Skeletal muscle tissue (tissue), 4 donors: ENCODE data around the gene APC. TPM values are rescaled to one million over a fixed set of nuclear protein-coding genes. Genes with fewer than 3 reads are reported as not detected.
"Not testable (repeated sequence)": the region's sequence is repeated elsewhere in the genome, so short reads cannot be mapped to it uniquely, and the experiment has no call there.

Experiments used
- H3K27ac ChIP-seq: one replicate; pipeline ENCODE4 v1.7.0; 2013; ENCODE audit warnings: mild to moderate bottlenecking, low read depth, low read length, inconsistent platforms
- H3K27me3 ChIP-seq, 3 donors: one replicate each; pipeline ENCODE4 v1.7.0; 2013; ENCODE audit warnings: low read length in 3 of 3; ENCODE audit not compliant: control insufficient read depth in 3 of 3, insufficient read depth in 3 of 3
- H3K36me3 ChIP-seq, 3 donors: one replicate each; pipeline ENCODE4 v1.7.0; 2013; ENCODE audit warnings: low read length in 3 of 3; ENCODE audit not compliant: control insufficient read depth in 3 of 3, insufficient read depth in 3 of 3
- H3K4me1 ChIP-seq, 3 donors: one replicate each; pipeline ENCODE4 v1.7.0; 2013; ENCODE audit warnings: low read length in 3 of 3, mild to moderate bottlenecking in 3 of 3; ENCODE audit not compliant: control insufficient read depth in 3 of 3, insufficient read depth in 3 of 3
- H3K4me3 ChIP-seq, 3 donors: one replicate each; pipeline ENCODE4 v1.7.0; 2013; ENCODE audit warnings: low read length in 3 of 3
- H3K9ac ChIP-seq, 3 donors: one replicate each; pipeline ENCODE4 v1.7.0; 2013; ENCODE audit warnings: low read length in 3 of 3, mild to moderate bottlenecking in 3 of 3, moderate library complexity in 2 of 3, low read depth in 1 of 3
- H3K9me3 ChIP-seq, 3 donors: one replicate each; pipeline ENCODE4 v1.7.0; 2013; ENCODE audit warnings: low read length in 3 of 3; ENCODE audit not compliant: control insufficient read depth in 3 of 3
- total RNA-seq: library from RNA; depleted of rRNA; stranded (reverse); fragments of >200 nt; gene quantifications from one replicate; pipeline ENCODE4 v1.2.3, GENCODE V29; 2014
- donor health status: Osteomylitis.

The APC gene
- total RNA-seq, 1 donor from 2014 or later: 41.8 TPM

DNA sequence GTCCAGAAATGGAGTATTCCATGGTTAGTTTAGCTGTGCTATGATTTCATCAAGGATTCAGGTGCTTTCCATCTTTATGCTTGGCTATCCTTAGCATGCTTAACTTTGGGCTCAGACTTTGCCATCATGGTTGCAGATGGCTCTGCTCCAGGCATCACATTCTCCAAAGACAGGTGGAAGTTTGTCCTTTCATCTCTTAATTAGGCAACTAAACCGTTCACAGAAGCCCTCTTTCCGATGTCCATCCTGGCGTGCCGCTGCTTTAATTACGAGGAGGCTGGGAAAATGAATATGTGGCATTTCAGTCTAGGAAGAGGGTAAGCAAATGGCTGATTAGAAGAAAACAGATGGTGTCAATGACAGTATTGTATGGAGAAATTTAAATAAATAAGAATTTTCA, 24.5 kb upstream of the APC start:
- Histone ChIP-seq H3K9ac (no peak overlapping the region), H3K36me3 (no peaks in the 10 kb centered on the region), H3K27ac (no peak overlapping the region), H3K4me1 (peaks cover 21 to 29% (median 24%) of the 10 kb centered on the region in 3 donors), H3K4me3 (no peak overlapping the region), H3K27me3 (no peaks in the 10 kb centered on the region), H3K9me3 (no peaks in the 10 kb centered on the region)

DNA sequence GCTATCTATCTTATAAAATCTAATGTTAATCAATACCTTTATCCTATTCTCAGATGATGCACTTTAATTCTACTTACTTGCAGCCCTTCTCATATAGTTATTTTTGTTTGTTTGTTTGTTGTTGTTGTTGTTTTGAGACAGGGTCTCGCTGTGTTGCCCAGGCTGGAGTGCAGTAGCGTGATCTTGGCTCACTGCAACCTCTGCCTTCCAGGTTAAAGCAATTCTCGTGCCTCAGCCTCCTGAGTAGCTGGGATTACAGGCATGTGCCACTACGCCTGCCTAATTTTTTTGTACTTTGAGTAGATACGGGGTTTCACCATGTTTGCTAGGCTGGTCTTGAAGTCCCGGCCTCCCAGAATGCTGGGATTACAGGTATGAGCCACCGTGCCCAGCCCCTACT, 20.8 kb upstream of the APC start:
- H3K4me3 ChIP-seq, H3K27me3 ChIP-seq, H3K9me3 ChIP-seq, H3K4me1 ChIP-seq, H3K36me3 ChIP-seq, H3K27ac ChIP-seq, H3K9ac ChIP-seq: not testable (repeated sequence)

DNA sequence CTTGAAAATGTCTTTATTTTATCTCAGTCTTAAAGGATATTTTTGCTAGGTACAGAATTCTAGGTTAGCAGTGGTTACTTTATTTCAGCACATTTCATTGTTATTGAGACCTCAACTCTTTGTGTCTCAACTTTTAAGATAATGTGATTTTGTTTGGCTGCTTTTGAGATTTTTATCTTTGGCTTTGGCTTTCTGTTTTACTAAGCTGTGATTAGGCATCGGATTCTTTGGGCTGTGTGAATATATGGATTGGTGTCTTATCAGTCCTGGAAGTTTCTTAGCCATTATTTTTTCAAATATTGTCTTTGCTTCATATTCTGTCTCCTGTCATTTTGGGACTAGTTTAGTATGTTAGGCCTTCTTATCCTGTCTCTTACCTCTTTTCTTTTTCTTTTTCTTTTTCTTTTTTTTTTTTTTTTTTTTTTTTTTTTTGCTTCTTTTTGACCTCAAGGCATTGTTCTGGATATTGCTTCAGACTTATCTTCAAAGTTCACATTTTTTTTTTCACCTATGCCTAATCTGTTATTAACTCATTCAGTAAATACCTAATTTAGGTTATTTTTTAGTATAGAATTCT, 20.1 kb upstream of the APC start:
- Histone ChIP-seq H3K27ac (no peak overlapping the region), H3K4me1 (no peaks in the 10 kb centered on the region)

DNA sequence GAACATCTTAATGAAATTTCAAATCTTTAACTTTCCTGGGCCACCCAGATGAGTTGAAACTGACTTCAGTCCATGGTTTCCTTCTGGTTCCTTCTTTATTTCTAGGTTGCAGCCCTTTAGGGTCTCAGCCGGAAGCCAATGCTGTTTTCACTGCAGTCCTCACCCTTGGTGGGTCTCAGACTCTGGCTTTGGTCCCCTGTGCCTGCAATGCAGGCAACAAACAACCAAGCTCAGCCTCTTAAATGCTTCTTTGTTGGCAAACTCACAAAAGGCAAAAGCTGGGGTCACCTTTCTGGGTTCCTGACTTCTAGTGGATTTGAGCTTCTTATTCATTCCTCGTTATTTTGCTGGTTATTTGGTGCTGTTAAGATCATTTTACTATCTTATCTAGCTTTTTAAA, 19.3 kb upstream of the APC start:
- Histone ChIP-seq H3K36me3 (no peaks in the 10 kb centered on the region), H3K27ac (no peak overlapping the region)

More for the DNA sequence above, 20.1 kb upstream of the APC start:
- H3K27me3 ChIP-seq: no peaks in the 10 kb centered on the region
- no peaks in the 10 kb centered on the region for H3K9me3 ChIP-seq
- H3K9ac ChIP-seq: no peak overlapping the region
- no peaks in the 10 kb centered on the region for H3K36me3 ChIP-seq
- no peak overlapping the region for H3K4me3 ChIP-seq

DNA sequence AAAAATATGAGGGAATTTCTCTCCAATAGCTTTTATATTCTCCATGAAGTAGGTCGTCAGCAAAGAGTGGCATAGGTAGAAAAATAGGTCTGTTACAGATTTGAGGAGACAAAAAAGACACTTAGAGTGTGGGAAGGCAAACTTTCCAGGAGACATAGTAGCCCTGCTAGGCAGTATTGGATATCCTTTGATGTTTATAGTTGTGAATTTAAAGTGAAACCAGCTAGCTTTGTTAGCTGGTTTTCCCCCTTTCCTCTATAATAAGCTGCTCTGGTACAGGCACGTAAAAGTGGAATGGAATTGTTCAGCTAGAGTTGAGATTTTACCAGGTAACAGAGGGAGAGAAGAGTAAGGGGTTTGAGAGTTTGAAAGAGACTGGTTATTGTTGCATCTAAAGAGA, 17.1 kb upstream of the APC start:
- no peak overlapping the region for H3K9ac ChIP-seq

More for the DNA sequence above, 19.3 kb upstream of the APC start:
- Histone ChIP-seq H3K9me3 (no peaks in the 10 kb centered on the region), H3K4me3 (no peak overlapping the region), H3K4me1 (no peaks in the 10 kb centered on the region), H3K27me3 (no peaks in the 10 kb centered on the region), H3K9ac (peak overlapping the region in 1 of 3 donors; percentile 44)

DNA sequence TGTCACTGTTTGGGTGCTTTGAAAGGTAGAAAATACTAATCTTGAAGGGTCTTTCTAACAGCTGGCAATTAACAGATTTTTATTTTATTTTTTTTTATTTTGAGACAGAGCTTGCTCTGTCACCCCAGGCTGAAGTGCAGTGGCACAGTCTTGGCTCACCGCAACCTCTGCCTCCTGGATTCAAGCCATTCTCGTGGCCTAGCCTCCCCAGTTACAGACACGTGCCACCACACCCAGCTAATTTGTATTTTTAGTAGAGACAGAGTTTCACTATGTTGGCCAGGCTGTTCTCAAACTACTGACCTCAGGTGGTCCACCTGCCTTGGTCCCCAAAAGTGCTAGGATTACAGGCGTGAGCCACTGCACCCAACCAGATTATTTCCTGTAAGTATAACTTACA, 12.8 kb upstream of the APC start:
- Histone ChIP-seq H3K9ac (no peak overlapping the region), H3K27ac (no peak overlapping the region), H3K36me3 (no peaks in the 10 kb centered on the region), H3K27me3 (no peaks in the 10 kb centered on the region), H3K4me3 (no peak overlapping the region), H3K4me1 (peaks cover 0 to 8% (median 0%) of the 10 kb centered on the region in 3 donors), H3K9me3 (no peaks in the 10 kb centered on the region)

More for the DNA sequence above, 17.1 kb upstream of the APC start:
- Histone ChIP-seq H3K27me3 (no peaks in the 10 kb centered on the region), H3K36me3 (no peaks in the 10 kb centered on the region), H3K4me1 (peaks cover 0 to 8% (median 0%) of the 10 kb centered on the region in 3 donors), H3K9me3 (no peaks in the 10 kb centered on the region), H3K27ac (no peak overlapping the region), H3K4me3 (no peak overlapping the region)

DNA sequence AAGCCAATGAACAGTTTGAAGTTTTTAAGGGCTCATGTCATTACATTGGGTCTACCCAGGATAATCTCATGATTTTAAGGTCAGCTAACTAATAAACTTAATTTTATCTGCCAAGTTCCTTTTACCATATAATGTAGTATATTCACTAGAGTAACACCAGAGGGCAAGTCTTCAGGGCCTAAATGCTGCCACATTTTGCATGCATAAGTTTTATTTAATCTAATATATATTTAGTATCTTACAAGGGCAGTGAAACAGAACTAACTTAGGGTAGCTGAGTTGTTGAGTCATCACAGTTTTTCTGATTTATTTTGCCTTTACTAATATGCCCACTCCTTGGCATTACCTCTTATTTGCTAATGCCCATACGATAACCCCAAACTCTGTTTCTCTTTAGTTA, 8.1 kb upstream of the APC start:
- peaks cover 0 to 1% (median 0%) of the 10 kb centered on the region in 3 donors for H3K4me1 ChIP-seq
- no peak overlapping the region for H3K4me3 ChIP-seq
- no peak overlapping the region for H3K27ac ChIP-seq
- no peak overlapping the region for H3K9ac ChIP-seq
- no peaks in the 10 kb centered on the region for H3K36me3 ChIP-seq
- H3K27me3 ChIP-seq: no peaks in the 10 kb centered on the region
- H3K9me3 ChIP-seq: no peaks in the 10 kb centered on the region

DNA sequence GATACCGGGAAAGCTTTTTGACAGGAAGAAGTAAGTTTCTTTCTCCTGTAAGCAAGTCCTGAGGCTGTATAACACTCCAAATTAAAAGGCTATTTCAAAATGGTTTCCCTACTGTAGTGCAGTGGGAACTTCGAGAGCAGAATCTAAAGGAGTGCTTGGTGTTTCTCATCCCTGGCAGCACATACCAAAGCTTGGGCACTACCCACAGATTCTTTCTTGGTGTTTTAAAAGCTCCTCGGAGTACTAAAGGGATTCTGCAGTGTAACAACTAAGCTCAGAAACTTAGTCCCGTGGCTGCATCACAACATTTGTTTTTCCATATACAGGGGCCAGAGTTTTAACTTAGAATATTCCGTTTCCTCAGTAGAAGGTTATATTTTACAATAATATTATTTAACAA, 5.6 kb upstream of the APC start:
- no peak overlapping the region for H3K4me3 ChIP-seq
- H3K4me1 ChIP-seq: peaks cover 0 to 3% (median 0%) of the 10 kb centered on the region in 3 donors
- no peaks in the 10 kb centered on the region for H3K9me3 ChIP-seq
- H3K27ac ChIP-seq: no peak overlapping the region
- H3K9ac ChIP-seq: no peak overlapping the region
- no peaks in the 10 kb centered on the region for H3K27me3 ChIP-seq
- no peaks in the 10 kb centered on the region for H3K36me3 ChIP-seq

DNA sequence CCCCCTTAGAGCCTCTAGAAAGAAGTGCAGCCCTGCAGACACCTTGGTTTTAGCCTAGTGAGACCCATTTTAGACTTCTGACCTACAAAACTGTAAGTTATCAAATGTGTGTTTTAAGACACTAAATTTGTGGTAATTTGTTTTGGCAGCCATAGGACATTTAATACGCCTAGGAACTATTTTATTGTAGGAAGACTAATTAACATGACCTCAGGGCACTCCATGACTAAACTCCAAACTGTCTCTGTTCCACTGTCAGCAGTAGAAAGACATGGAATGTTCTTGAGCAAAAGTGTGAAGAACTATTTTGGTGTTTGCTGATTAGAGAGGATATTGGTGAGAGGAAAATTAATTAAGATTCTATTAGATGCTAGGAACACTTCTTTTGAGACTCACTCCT, 4.1 kb upstream of the APC start:
- no peaks in the 10 kb centered on the region for H3K36me3 ChIP-seq
- no peaks in the 10 kb centered on the region for H3K27me3 ChIP-seq
- H3K27ac ChIP-seq: no peak overlapping the region
- no peak overlapping the region for H3K9ac ChIP-seq
- no peaks in the 10 kb centered on the region for H3K9me3 ChIP-seq
- H3K4me3 ChIP-seq: no peak overlapping the region
- peaks cover 3 to 14% (median 11%) of the 10 kb centered on the region in 3 donors for H3K4me1 ChIP-seq

DNA sequence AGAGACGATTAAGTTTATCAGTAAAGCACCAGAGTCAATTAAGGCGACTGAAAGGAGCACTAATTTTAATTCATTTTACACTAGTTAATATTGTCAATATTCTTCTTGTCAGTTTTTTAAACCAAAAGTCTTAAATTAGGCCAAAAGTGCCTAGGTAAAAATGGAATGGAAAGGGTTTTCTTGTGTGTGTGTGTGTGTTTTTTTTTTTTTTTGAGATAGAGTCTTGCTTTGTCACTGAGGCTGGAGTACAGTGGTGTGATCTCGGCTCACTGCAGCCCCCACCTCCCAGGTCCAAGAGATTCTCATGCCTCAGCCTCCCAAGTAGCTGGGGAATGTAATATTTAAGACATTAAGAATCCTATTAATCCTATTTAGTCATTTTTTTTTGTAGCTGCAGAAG, 3.1 kb upstream of the APC start:
- Histone ChIP-seq H3K36me3 (no peaks in the 10 kb centered on the region), H3K9ac (no peak overlapping the region), H3K4me3 (no peak overlapping the region), H3K4me1 (peaks cover 3 to 15% (median 11%) of the 10 kb centered on the region in 3 donors), H3K27me3 (no peaks in the 10 kb centered on the region), H3K27ac (no peak overlapping the region), H3K9me3 (no peaks in the 10 kb centered on the region)
